Head of caudate nucleus (tissue), 42 donors: ENCODE measurements around the gene GPC4.

Experiments
- DNase-seq, 42 donors: peaks; one replicate each; pipeline versions ENCODE4 v3.0.0 to v3.0.0-alpha.2; 2020 to 2021; ENCODE audit warnings: mixed read lengths in 7 of 42
- intact Hi-C: fragments of 100-400 bp; cut with DNase I; formaldehyde crosslinking; loops from one replicate; pipeline ENCODE4 v1.15.0; 2022

GPC4 gene

DNA sequence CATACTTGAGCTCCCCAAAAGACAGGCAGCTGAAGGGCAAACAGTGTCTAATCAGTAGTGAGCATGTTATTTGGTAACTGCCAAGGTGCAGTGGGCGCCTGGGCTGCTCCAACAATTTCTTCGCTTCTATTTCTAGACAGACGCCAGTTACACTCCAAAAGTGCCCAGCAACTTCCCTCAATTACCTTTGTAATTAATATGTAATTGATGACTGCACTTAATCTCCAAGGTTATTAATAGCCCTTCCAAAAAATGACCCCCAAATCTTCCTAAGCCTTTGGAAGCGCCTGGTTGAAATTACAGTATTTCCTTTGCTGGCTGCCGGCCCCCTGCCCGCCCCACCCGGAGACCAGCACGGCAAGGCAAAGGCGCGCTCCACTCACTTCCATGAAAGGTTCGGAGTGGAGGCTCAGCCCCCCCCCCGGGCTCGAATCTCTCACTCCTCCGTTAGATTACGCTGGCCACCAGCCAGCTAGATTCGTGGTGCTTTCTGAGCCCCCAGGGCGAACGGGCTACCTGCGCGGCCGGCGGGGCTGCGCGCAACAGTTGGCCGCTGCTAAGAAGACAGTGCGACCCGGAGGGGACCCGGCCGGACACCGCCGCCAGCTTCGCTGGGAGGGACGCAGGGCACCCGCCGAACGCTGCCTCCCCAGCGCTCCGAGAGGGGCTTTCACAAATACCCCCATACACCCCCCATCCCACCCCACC is 1.9 kb downstream of the GPC4 start:
- no peak for DNase-seq
- intact Hi-C loops = no loop called here

- intact Hi-C loops = no loop called here
- no peak for DNase-seq
Measured at GRCh38 chrX:133412665-133413064, 2.6 kb downstream of the GPC4 start.

DNA sequence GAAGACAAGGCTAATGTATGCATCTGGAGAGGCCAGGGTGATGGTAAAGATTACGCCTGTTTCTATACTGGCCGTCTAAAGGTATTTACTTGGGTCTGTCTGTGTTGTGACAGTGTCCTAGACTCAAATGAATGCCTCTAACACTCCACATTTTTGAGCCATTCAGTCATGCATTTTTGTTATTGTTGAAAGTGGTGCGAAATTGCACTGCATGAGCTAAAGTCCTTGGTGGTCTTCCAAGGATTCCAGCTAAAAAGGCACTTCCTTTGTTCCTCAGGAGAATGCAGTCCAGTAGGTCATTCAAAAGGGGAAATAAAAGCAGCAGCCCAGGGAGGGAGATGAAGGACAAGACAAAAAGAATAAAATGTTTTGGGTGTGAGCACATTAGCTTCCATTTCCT is 3.0 kb downstream of the GPC4 start:
- intact Hi-C loops = no loop called here
- DNase-seq = no peak

- no peak for DNase-seq
- intact Hi-C loops = no loop called here
Measured at GRCh38 chrX:133410550-133410949, 4.7 kb downstream of the GPC4 start.

DNA sequence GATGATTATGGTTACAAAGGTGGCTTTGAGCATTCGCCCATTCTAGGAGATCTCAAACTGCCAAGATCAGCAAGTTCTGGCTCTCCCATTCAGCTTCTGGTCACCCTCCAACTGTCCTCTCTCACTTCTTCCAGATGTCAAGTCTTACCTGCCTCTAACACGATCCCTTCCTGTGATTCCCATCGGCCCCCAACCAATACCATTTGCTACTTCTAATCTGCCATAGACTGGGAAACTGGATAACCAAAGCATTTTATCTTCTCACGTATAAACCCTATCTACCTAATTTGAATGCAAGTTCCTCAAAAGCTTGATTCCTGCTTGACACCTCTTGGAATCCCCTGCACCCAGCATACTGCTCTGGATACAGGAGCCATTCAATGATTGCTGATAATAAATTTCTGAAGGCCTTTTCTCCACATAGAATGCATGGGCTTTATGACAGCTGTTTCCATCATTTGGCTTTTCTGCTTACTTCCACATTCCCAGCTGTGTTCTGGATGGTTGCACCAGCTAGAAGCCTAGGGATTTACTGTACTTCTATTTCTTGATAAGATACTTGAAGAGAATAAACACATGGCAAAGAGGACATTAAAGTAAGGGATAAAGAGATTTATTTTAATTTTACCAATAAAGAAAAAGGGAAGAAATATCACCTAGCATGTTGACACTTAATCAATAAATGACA is 9.6 kb downstream of the GPC4 start:
- no peak for DNase-seq
- intact Hi-C loops = no loop called here

- no peak for DNase-seq
- intact Hi-C loops = no loop called here
Measured at GRCh38 chrX:133403984-133404383, 11.3 kb downstream of the GPC4 start.

GRCh38 chrX:133402830-133403625 is 12.3 kb downstream of the GPC4 start:
- intact Hi-C loops = no loop called here
- no peak for DNase-seq

- no peak for DNase-seq
- intact Hi-C loops = no loop called here
Measured at GRCh38 chrX:133402042-133402453, 13.2 kb downstream of the GPC4 start.

- DNase-seq = no peak
- intact Hi-C loops = no loop called here
Measured at GRCh38 chrX:133401536-133401935, 13.8 kb downstream of the GPC4 start.

DNA sequence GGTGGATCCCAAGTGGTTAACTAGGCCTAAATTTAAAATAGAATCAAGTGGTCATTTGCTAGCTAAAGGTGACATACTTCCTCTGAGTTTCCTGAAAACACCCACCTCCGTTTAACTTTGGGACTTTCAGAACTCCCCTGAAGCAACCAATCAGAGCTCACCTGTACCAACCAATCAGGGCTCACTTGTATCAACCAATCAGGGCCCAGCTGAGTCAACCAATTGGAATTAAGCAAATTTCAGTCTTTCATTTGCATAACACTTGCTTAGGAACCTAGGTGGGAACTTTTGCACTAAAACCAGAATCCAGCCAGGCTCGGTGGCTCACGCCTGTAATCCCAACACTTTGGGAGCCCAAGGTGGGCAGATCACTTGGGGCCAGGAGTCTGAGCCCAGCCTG is 15.9 kb downstream of the GPC4 start:
- DNase-seq = no peak
- intact Hi-C loops = no loop called here

DNA sequence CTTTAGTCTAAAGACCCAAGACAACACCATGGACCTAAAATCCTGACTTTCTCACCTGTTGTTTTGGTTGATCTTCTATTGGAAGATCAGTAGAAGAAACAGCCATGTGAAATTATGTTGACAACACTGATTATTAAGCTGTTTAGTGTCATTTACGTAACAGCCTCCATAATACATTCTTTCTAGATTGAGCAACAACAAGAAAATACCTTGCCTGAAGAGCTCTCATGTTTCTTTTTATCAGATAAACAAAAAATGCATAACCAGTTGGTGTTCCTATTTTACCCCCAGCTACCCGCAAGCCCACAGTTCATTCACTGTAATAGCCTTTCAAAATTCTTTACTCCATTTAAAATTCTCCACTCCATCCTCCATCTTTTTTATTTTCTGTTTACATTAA is 20.5 kb downstream of the GPC4 start:
- intact Hi-C loops = no loop called here
- DNase-seq = no peak

- no peak for DNase-seq
- intact Hi-C loops = no loop called here
Measured at GRCh38 chrX:133392671-133393070, 22.6 kb downstream of the GPC4 start.

- intact Hi-C loops = no loop called here
- no peak for DNase-seq
Measured at GRCh38 chrX:133391111-133391510, 24.2 kb downstream of the GPC4 start.

GRCh38 chrX:133390676-133391075 is 24.6 kb downstream of the GPC4 start:
- no peak for DNase-seq
- intact Hi-C loops = no loop called here

DNA sequence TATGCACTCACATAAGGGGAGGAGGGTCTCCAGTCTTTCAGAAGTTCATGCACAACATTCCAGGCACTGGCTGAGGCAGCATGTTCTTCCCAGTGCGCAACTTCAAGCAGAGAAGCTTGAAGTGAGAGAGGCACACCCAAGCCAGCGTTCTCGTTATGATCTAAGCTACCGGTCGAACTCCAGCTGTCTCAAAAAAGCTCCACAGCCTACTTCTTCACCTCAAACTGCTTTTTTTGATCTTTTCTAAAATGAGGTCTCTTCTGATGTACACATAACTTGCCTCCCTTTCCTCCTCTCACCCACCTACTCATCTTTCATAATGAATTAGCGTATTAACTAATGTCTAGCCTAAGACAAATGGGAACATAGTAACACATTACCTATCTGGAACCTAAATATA is 25.3 kb downstream of the GPC4 start:
- intact Hi-C loops = no loop called here

GRCh38 chrX:133384454-133384853 is 30.8 kb downstream of the GPC4 start:
- intact Hi-C loops = no loop called here
- DNase-seq = no peak

More for the DNA sequence above, 25.3 kb downstream of the GPC4 start:
- peak in 9 of 42 donors; percentile 11 to 41 (median 22) for DNase-seq

DNA sequence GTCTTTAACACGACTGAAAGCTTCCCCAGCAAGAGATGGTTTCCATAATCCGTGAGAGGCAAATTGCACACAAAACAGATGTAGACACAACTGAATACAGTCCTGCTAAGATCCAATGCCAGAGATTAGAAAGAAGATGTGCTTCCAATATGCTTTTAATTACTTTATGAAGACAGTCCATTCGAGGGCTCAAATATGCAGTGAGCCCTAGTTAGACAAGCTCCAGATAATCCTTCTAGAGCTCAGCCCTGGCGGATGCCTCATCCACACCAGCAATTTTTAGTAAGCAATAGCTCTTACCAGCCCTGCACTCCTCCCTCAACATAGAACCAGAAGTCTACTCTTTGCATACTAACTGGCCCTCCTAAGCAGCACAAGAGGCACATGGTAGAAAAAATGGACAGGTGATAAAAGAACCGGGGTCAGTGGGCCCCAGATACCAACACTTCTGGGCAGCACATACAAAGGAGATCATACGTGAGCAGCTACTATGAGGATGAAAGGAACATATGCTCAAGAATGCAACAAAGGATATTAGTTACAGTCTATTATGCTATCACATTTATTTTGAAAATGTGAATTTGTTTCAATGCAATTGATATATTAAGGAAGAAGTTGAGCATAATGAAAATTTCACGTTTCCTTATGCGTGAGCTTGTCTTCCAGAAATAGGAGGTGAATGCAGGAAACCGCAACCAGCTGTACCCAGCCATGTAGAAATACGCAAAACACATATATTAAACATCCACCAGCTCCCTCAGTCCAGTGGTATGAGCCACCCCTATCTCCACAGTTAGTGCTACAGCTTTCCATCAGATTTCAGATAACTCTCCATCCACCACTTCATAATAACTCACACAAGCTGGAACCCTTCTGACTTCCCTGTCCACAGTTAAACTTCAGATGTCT is 34.3 kb downstream of the GPC4 start:
- DNase-seq = no peak
- intact Hi-C loops = no loop called here

DNA sequence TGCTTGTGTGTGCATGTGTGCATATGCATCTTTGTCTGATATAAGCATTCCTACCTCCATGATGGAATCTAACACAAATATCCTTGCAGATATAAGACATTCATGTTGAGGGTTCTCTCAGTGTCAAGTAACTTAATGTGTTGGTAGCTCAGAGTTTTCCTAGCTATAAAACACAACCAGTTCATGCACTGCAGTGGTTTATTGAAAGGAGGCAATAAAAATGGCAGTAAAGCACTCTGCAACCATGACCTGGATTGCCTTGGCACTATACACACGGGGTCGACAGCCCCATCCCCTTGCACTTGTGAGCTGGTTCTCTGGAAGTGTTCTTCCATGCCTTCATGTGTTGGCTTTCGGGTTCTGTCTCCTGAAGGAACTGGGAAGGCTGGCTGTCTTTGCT is 38.9 kb downstream of the GPC4 start:
- DNase-seq = no peak
- intact Hi-C loops = no loop called here
